Stimulated activated naive CD4-positive, alpha-beta T cell treated with Interleukin-2 at 50 U/mL for 16 hours (primary cell): Measurements from ENCODE around the gene SYVN1.
"Not testable (repeated sequence)": the region's sequence is repeated elsewhere in the genome, so short reads cannot be mapped to it uniquely, and the experiment has no call there.

Experiments
- DNase-seq: peaks from one replicate; lab custom pipeline; 2025; lab: John Stamatoyannopoulos, UW

Gene SYVN1

DNA sequence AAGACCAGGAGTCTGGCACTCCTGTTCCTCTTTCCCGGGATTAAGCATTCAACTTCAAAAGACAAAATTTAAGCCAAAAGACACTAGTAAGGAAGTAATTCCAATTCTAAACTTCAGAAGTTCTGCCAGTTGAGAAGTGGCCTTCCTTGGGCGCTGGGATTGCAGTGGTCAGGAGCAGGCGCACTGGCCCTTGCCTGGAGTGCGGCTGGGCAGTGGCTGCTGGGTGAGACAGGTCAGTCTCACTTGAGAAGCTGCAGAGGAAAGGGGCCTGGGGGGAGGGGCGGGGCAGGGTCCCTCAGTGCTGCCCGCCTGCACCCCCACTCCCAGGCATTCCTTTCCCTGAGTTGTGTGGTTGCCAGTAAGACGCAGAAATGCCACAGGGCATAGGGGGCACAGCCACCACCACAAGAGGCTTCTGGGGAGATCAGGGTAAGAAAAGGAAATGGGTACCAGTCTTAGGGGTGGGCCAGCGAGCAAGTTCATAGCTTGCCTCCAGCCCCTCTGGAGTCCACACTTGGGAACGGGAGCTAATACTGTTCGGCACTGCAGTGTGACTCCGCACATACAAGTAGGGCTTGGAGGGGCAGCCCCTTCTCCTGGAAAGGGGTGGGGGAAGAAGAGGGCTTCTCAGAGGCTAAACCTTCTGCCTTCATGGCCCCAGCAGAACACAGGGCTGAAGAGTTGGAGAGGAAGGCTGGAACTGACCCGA, 6.7 kb downstream of the SYVN1 start:
- DNase-seq: no peak

DNA sequence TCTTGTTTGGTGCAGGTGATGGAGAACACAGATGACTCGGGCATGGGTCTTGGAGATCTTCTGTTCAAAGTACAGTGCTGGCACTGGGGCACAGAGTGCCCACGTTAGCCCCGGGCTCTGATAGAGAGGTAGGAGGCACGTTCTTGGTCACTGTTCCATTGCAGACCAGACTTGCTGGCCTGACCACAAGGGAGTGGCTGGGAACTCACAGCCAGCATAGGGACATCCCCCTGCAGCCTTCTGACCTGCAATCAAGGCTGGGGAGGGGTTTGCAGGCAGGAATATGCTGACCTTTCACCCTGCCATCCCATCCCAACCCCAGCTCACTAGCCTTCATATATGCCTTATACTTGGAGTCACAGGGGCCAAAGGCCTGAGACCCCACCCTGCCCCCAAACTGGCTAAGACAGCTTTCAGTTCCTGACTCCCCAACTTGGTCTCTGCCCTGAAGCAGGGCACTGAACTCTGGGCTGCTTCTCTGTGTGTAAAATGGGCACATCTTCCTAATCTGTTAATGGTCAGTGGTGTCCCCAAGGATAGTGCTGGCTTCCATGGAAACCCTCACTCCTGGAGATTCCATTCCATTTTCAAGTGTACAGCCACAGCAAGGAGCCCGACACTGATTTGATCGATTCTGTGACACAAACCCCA, 7.6 kb downstream of the SYVN1 start:
- no peak for DNase-seq

DNA sequence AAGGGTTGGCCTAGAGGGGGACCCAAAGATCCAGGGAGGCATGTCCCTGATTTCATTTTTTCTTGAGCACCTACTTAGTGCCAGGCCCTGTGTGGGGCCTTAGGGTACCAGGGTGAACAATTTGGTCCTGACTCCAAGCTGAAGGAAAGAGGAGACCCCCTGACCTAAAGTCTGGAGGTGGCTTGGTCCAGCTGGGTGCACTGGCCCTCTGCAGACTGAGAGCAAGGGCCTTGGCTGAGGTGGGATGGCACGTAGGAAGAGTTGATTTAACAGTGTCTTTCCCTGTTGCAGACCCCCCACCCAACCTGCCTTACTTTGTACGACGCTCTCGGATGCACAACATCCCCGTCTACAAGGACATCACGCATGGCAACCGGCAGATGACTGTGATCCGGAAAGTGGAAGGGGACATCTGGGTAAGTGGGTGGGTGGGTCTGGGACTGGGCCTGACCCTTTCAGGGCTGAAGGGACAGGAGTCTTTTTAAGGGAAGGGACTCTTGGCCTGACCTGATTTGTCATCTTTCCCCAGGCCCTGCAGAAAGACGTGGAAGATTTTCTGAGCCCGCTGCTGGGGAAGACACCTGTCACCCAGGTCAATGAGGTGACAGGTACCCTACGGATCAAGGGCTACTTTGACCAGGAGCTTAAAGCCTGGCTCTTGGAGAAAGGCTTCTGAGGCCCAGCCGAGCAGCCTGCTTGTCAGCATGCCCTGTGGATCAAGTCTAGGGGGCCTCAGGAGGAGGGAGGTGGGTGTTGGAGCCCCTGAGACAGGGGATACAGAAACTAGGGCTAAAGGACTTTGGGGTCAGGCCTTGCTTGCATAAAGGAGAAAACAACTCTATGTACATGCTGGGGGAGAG, 8.9 kb downstream of the SYVN1 start:
- DNase-seq: no peak

DNA sequence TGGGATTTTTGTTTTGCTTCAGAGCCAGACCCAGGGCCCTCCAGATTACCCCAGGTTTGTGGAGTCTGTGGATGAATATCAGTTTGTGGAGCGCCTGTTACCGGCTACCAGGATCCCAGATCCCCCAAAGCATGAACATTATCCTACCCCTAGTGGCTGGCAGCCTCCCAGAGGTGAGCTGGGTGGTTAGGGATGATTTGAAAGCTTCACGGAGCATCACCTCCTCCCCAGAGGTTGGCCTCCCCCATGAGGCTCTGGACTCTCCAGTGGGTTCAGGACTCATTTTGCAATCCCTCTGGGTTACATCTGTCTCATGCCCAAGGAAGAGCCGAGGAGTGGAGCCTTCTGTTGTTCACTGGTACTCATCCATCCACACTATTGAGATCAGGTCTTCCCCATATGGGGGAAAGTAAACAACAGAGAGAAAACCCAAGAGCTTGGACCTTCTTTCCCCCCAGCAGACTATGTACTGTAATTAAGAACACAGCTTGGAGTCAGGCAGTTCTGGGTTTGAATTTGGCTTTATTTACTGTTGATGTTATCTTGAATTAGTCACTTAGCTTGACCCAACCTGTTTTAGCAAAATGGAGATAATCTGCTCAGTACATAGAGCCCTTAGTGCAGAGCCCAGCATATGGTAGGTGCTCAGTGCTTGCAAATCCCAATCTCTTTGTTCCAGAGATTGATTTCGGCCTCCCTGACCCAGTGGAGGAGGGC, 9.7 kb downstream of the SYVN1 start:
- no peak for DNase-seq

DNA sequence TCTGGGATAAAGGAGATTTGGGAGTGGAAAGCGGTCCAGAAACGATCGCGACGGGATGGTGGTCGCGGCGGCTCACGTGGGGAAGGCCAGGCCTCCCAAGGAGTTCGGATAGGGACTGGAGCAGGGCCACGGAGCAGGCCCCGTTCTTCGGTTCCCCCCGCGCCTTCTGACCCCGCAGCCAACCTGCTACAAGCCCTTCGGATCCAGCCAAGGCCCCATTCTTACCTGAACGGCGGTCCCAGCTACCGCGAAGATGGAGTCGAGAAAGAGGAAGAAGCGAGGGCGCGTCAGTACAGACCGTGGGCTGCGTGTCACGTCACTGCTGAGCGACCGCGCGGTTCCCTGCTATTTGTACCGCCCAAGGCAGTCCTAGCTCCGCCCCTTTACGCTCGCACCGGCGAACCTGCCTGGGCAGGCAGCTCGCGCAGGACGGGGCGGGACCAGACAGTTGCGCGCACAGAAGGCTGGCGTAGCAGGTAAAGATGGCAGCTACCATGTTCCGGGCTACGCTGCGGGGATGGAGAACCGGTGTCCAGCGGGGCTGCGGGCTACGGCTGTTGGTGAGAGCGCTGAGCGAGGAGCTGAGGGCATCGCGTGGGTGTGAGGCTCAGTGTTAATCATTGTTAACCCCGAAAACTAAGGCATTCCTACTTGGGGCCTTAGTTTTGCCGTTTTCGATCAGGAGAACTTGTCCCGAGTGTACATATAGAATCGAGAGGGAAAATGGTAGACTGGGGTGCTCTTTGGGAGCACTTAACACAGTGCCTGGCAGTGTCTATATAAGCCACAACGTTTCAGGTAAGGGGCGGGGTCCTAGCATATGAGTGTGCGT, 12.2 kb downstream of the SYVN1 start, which contains the start of the genes FAU and MRPL49:
Gene FAU (minus strand): TSS at position 270 of the 832 bp plus-strand sequence. CDS start 321 bp downstream, outside the sequence.
Gene MRPL49 (plus strand): TSS at position 457 of the 832 bp plus-strand sequence. CDS start 26 bp downstream, at position 483.
- peak; percentile 99 for DNase-seq

DNA sequence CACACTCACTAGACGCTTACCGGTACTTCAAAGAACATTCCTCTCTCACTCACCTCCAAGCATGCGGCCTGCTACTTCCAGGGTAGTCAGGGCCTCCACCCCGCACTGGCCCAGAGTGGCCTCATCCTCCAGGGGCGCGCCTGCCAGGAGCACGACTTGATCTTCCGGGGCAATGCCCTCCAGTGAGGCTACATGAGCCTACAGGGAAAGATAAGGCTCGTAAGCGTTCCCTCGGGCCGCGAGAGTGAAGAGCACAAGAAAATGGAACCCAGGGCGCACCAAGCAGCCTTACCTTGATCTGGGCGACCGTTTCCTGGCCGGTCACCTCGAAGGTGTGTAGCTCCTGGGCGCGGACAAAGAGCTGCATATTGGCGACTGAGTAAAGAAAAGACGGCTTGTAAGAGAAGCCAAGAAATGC, 12.9 kb downstream of the SYVN1 start:
- DNase-seq: peak; percentile 16

DNA sequence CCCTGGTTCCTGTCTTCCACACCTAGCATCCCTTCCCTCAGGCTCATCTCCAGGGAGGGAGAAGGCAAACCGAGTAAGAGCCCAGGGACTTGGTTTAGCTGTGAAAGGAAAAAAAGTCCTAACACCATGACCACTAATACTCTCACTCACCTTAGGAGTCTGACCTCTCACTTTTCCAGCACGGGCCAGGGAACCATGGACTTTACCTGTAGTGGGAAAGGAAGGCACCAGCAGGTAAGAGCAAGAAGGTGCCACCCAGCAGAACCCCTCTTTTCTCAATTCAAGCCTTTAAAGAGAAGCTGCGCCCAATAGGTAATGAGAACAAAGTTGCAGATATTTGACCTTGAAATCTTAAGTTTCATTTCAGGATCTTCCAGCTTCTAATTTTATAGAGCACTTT, 13.5 kb downstream of the SYVN1 start:
- DNase-seq: no peak

DNA sequence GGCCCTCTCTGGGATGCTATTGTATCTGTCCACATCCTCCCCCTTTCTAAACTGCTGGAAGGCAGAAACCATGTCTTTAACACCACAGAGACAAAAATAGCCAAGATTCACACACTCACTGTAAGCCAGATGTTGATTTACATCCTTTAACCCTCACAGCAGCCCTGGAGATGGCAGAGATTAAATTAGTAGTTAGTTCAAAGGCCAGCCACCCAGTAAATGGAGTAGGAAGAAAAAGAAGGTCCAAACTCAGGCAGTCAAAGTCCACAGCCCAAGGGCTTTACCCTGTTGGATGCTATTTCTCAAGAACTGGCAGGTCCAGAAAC, 14.7 kb downstream of the SYVN1 start:
- no peak for DNase-seq

DNA sequence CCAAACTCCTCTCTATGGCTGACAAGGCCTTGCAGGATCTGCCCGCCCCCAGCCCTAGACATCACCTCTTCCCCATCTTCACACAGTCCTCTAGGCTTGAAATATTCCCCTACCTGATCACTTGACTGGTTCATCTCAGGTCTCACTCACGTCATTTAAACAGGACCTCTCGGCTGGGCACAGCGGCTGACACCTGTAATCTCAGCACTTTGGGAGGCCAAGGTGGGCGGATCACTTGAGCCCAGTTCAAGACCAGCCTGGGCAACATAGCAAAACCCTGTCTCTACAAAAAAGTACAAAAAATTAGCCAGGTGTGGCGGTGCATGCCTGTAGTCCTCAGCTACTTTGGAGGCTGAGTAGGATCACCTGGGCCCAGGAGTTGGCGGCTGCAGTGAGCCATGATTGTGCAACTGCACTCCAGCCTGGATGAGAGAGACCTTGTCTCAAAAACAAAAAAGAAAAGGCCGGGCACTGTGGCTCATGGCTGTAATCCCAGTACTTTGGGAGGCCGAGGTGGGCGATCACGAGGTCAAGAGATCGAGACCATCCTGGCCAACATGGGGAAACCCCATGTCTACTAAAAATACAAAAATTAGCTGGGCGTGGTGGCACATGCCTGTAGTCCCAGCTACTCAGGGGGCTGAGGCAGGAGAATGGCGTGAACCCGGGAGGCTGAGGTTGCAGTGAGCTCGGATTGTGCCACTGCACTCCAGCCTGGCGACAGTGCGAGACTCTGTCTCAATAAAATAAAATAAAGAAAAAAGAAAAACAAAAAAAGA, 15.2 kb downstream of the SYVN1 start:
- DNase-seq: not testable (repeated sequence)

DNA sequence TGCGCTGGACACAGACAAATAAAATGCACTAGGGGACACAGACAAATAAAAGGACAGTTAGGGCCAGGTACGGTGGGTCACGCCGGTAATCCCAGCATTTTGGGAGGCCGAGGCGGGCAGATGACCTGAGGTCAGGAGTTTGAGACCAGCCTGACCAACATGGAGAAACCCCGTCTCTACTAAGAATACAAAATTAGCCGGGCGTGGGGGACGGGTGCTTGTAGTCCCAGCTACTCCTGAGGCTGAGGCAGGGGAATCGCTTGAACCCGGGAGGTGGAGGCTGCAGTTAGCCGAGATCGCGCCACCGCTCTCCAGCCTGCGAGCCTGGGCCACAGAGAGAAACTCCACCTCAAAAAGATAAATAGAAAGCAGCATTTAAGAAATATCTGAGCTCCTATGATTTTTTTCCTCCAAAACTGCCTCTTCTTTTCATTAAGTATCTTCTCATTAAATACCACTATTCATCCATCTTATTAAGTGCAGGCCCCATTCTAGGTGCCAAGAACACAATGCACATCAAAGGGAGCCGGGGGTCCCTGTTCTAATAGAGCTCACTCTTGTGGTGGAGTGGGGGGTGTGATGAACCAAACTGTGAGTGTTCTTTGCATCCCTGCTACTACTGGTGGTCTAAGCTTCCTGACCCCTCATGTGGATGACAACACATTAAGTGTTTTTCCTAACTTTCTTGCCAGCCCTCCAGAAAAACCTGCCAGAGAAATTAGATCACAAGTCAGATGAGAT, 16.1 kb downstream of the SYVN1 start:
- no peak for DNase-seq

DNA sequence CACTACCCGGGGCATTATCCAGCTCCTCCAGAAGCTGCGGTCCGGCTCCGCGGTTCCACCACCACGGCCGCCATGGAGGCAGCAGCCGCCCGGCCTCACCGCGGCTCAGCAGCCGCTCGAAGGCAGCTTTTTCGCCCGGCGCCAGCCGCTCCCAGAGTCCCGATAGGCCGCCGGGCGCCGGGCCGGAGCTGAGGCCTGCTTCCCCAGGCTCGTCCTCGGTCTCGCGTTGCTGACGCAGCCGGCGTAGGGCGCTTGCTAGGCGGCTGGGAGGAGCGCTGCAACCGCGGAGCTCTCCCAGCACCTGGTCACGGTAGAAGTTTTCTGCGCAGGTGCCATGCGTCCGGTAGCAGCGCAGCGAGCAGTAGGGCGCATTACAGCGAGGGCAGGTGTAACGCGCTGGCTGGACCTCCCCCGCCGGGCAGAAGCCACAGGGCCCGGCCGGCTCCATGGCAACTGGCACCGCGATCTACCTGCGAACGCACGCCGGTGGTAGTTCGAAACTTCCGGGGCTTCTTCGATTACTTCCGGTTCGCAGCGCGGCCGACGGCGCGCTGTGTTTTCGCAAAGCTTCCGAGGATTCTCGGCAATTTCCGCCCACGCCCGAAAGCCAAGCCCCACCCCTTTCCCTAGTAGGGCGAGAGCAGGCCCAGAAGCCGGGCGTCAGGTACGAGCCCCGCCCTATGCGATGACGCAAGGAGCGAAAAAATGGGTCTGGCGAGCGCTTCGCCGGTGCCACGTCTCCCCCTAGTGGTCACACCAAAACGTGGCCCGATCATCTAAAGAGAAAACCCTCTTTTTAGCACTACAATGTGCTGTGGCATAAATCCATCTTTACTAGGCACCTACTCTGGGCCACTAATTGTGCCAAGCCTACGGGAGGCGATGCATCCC, 16.9 kb downstream of the SYVN1 start, which contains the start of gene ZNHIT2:
Gene ZNHIT2 (minus strand): TSS at position 496 of the 891 bp plus-strand sequence. CDS start 48 bp downstream, at position 448.
- DNase-seq: peak; percentile 100

DNA sequence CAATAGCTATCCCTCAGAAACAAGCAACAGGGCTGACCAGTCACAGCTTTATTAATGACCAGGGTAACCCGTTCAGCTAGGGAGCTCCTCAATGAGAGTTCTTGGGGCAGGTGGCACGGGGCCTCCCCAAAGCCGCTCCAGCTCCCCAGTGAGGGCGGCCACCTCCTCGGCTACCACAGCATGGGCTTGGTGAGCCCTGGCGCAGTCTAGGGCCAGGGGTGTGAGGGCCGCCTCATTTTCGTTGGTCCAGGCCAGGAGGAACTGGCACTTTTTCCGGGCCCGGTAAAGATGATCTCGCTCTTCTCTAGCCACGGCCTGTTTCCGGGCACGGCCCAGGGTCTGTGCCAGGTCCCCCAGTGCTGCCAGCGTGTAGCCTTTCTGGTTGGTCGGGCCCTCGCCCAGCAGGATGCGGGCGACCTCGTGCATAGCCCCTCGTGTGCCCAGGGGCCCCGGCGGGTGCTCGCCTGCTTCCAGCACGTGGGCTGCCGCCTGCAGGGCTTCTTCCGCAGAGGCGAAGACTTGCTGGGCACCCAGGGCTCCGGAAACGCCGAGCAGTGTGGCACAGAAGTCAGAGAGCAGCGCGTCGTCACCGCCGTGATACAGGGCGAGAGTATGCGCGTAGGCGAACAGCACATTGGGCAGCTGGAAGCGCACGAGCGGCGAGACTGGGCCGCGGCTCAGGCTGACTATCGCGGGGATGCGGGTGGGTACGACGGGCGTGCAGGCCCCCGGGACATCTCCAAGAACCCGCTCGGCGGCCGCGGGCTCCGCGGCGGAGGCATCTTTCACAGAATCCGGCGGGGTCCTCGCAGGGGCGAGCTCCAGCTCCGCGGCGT, 17.7 kb downstream of the SYVN1 start:
- peak; percentile 72 for DNase-seq

DNA sequence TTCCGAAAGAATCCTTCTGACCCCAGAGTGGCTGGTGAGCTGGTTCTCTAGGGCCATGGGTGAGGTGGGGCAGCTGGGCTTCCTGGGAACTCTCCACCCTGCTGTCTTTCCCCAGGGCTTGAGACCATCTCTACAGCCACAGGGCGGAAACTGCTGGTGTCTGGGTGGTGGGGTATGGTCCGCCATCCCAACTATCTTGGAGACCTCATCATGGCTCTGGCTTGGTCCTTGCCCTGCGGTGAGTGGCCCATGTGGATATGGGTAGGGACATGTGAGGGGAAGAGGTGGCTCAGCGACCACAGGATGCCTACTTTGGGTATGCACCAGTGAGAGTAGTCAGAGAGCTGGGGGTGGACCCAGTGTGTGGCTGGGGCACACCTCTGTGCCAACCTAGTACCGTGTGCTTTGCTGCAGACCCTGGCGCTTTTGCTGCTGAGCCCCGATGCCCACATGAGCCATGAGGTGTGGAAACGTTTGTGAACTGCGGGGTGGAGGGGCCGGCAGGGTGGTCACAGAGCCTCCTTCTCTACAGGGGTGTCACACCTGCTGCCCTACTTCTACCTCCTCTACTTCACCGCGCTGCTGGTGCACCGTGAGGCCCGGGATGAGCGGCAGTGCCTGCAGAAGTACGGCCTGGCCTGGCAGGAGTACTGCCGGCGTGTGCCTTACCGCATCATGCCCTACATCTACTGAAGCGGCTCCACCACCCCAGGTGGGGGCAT, 18.8 kb downstream of the SYVN1 start:
- DNase-seq: no peak

DNA sequence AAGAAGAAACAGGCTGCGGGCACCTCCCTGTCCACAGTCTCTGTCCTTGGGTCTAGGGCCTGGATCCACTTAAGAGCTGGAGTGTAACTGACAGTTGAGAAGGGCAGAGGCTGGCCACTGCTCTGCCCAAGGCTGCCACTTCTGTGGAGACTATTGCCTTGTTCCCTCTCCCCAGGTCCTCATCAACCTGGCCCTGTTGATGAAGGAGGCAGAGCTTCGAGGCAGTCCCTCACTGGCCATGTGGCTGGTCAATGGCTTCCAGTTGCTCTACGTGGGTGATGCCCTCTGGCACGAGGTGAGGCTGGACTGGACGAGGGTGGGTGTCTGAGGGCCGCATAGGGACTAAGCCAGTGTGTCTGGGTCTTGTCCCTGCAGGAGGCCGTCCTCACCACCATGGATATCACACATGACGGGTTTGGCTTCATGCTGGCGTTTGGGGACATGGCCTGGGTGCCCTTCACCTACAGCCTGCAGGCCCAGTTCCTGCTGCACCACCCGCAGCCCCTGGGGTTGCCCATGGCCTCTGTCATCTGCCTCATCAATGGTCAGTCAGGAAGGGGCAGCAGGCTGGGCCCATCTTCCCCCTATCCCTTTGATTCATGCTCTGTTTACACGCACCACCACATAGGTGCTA, 19.7 kb downstream of the SYVN1 start:
- no peak for DNase-seq

DNA sequence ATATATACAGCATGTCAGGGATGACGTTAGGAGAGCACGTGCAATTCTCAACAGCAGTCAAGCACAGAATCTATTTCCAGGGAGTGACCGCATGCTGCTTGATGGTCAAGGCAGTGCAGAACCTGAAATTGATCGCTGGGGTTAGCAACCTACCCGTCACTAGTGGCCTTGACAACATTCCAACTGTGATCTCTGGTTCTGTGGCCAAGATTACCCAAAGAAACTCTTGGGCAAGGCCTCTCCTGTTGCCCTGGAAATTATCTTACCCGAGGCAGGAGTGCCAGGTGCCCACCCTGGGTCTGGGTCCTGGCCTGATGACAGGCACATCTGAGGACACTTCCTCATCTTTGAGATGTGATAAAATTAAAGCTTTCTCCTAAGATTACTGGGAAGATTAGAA, 20.5 kb downstream of the SYVN1 start:
- DNase-seq: no peak

DNA sequence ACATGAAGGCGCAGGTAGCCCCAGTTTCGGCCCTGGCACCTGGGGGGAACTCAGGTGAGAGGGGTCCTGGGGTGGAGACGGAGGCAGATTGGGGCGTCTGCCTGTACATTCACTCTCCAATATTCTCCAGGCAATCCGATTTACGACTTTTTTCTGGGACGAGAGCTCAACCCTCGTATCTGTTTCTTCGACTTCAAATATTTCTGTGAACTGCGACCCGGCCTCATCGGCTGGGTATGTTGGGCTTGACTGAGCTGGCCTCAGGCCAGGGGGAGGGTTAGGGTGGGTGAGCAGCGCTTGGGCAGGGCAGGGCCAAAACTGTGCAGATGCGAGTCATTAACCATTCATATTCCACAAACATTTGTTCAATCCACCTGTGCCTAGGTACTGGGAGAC, 21.0 kb downstream of the SYVN1 start:
- DNase-seq: no peak
